GM12878 (cell line): ENCODE measurements around the gene MYOM1. TPM values are rescaled to one million over a fixed set of nuclear protein-coding genes. Genes with fewer than 3 reads are reported as not detected.

ENCODE experiments used
- ATAC-seq: fragments of 200-7000 bp; cut with Tn5 transposase; 3 replicates; pipeline ENCODE4 v1.9.1; 2020; ENCODE audit warnings: mild to moderate bottlenecking, moderate library complexity
- BruUV-seq: library from RNA; stranded (reverse); fragments of 400-500 nt; replicated peaks from 2 replicates; lab custom pipeline; 2021; lab: Mats Ljungman, UMichigan
- CTCF ChIA-PET: fragments of 300-600 bp; sonication (Branson Sonifier 250); formaldehyde crosslinking; extraction: SDS; loops from one replicate; lab custom pipeline; 2021; ENCODE audit warnings: inconsistent platforms; lab: Yijun Ruan, JAX
- POLR2A ChIA-PET: fragments of 350-600 bp; formaldehyde crosslinking; extraction: SDS; loops from one replicate; lab custom pipeline; 2021; ENCODE audit warnings: inconsistent platforms; lab: Charles Lee
- RAD21 ChIA-PET: fragments of 300-600 bp; sonication (Branson Sonifier 250); formaldehyde crosslinking; loops from one replicate; lab custom pipeline; 2023; ENCODE audit warnings: antibody characterized with exemption; ENCODE audit not compliant: unreplicated experiment; lab: Charles Lee
- SMC1A ChIA-PET: fragments of 300-600 bp; sonication (Branson Sonifier 250); formaldehyde crosslinking; loops from one replicate; lab custom pipeline; 2023; ENCODE audit not compliant: unreplicated experiment, uncharacterized antibody; lab: Charles Lee
- DNase-seq: peaks from one replicate; pipeline ENCODE4 v3.0.0-alpha.2; 2011; ENCODE audit warnings: low read depth, low spot score
- FAIRE-seq: peaks from 3 replicates; lab custom pipeline; 2011; peaks lifted over from hg19 to GRCh38; lab: Jason Lieb, UNC
- H2AFZ ChIP-seq: 2 replicates; pipeline ENCODE4 v1.6.0; 2011; ENCODE audit warnings: low read depth, low read length, control low read depth; ENCODE audit not compliant: control insufficient read depth
- H3K27ac ChIP-seq: 2 replicates; pipeline ENCODE4 v1.5.1; 2011; ENCODE audit warnings: control low read depth; ENCODE audit not compliant: control insufficient read depth, insufficient read depth
- H3K27me3 ChIP-seq, 2 experiments: replicated peaks in 1 of 2; 2 replicates each; pipeline versions ENCODE4 v1.6.0 to v1.6.1; 2011; ENCODE audit warnings: low read length in 1 of 2; ENCODE audit not compliant: control insufficient read depth in 2 of 2, insufficient read depth in 2 of 2
- H3K36me3 ChIP-seq, 2 experiments: 2 replicates each; pipeline ENCODE4 v1.5.1; 2011; ENCODE audit warnings: low read length in 1 of 2; ENCODE audit not compliant: control insufficient read depth in 2 of 2, insufficient read depth in 2 of 2
- H3K4me1 ChIP-seq: 2 replicates; pipeline ENCODE4 v1.6.1; 2011; ENCODE audit warnings: mild to moderate bottlenecking, low read length, moderate library complexity, mixed read lengths; ENCODE audit not compliant: control insufficient read depth, insufficient read depth
- H3K4me2 ChIP-seq: 2 replicates; pipeline ENCODE4 v1.6.0; 2011; ENCODE audit warnings: control low read depth; ENCODE audit not compliant: control insufficient read depth, insufficient read depth
- H3K4me3 ChIP-seq: fragments of 200-600 bp; sonication (generic); 2 replicates; pipeline ENCODE4 v1.5.1; 2016
- H3K79me2 ChIP-seq: 2 replicates; pipeline ENCODE4 v1.6.0; 2011; ENCODE audit warnings: low read length; ENCODE audit not compliant: control insufficient read depth, insufficient read depth
- H3K9ac ChIP-seq: 2 replicates; pipeline ENCODE4 v1.8.0; 2011; ENCODE audit warnings: low read length, control low read depth, mixed read lengths; ENCODE audit not compliant: control insufficient read depth, insufficient read depth
- H3K9me3 ChIP-seq: replicated peaks from 3 replicates; pipeline ENCODE4 v1.5.1; 2011; ENCODE audit warnings: mild to moderate bottlenecking, low read length; ENCODE audit not compliant: control insufficient read depth, insufficient read depth
- H4K20me1 ChIP-seq: 2 replicates; pipeline ENCODE4 v1.6.0; 2011; ENCODE audit not compliant: control insufficient read depth, insufficient read depth
- HDAC6 ChIP-seq: fragments of 200-600 bp; sonication (generic); IDR thresholded peaks from one replicate; pipeline ENCODE4 v1.8.0; 2017; ENCODE audit warnings: antibody characterized with exemption; ENCODE audit not compliant: unreplicated experiment
- IKZF1 ChIP-seq: fragments of 450-650 bp; conservative IDR thresholded peaks from 2 replicates; pipeline ENCODE4 v1.6.1; 2017; ENCODE audit warnings: antibody characterized with exemption, mild to moderate bottlenecking
- PAX5 ChIP-seq: IDR thresholded peaks from 2 replicates; pipeline ENCODE4 v1.6.1; 2011; ENCODE audit warnings: low read depth, low read length, borderline replicate concordance
- POU2F2 ChIP-seq: IDR thresholded peaks from 3 replicates; pipeline ENCODE4 v1.6.1; 2011; ENCODE audit warnings: low read depth, mild to moderate bottlenecking, low read length, borderline replicate concordance
- RBBP5 ChIP-seq: fragments of 200-600 bp; sonication (generic); conservative IDR thresholded peaks from 2 replicates; pipeline ENCODE4 v1.6.1; 2016
- SMARCA5 ChIP-seq: fragments of 450-650 bp; IDR thresholded peaks from 2 replicates; pipeline ENCODE4 v1.6.1; 2017; ENCODE audit warnings: mild to moderate bottlenecking
- SPI1 ChIP-seq: IDR thresholded peaks from 2 replicates; pipeline ENCODE4 v1.6.1; 2011; ENCODE audit warnings: low read depth, mild to moderate bottlenecking, low read length, moderate library complexity, borderline replicate concordance; ENCODE audit not compliant: insufficient read depth
- TAF1 ChIP-seq: IDR thresholded peaks from 2 replicates; pipeline ENCODE4 v1.6.1; 2011; ENCODE audit warnings: mild to moderate bottlenecking, low read depth, low read length, borderline replicate concordance
- TARDBP ChIP-seq: IDR thresholded peaks from 2 replicates; pipeline ENCODE4 v1.6.1; 2016; ENCODE audit warnings: borderline replicate concordance
- YBX1 ChIP-seq: fragments of 450-650 bp; IDR thresholded peaks from 2 replicates; pipeline ENCODE4 v1.6.1; 2016; ENCODE audit warnings: antibody characterized with exemption
- ZNF207 ChIP-seq: fragments of 450-650 bp; IDR thresholded peaks from 2 replicates; pipeline ENCODE4 v1.6.1; 2014; ENCODE audit warnings: antibody characterized with exemption, mild to moderate bottlenecking, borderline replicate concordance
- ZNF217 ChIP-seq: fragments of 450-650 bp; IDR thresholded peaks from 2 replicates; pipeline ENCODE4 v1.6.1; 2017; ENCODE audit warnings: antibody characterized with exemption, mild to moderate bottlenecking
- WGBS: methylation state at CpG from one replicate; pipeline ENCODE4 v1.1.6; 2016; ENCODE audit warnings: low lambda C conversion rate; ENCODE audit not compliant: insufficient replicate concordance, insufficient coverage; ENCODE audit errors: missing lambda C conversion rate; 5-methylcytosine and 5-hydroxymethylcytosine counted together
- in situ Hi-C: fragments of 300-500 bp; cut with MboI; formaldehyde crosslinking; loops from 9 replicates; pipeline ENCODE4 v1.14.3; 2018; ENCODE audit warnings: mixed read lengths
- intact Hi-C: fragments of 100-400 bp; cut with micrococcal nuclease; formaldehyde crosslinking; loops from one replicate; pipeline ENCODE4 v1.14.2; 2022; ENCODE audit not compliant: unreplicated experiment
- polyA plus RNA-seq, 11 experiments: library from polyadenylated mRNA; depleted of rRNA in 4 of 11; unstranded in 6 of 11; stranded (reverse) in 5 of 11; fragments of >200 nt; fragmentation: Nextera tagmentation in 4 of 11; fragmentation: Illumina TruSeq in 1 of 11; extraction: Ambion mirVana in 4 of 11; extraction: Trizol in 1 of 11; gene quantifications; 1 replicate in 1 of 11; 2 replicates in 10 of 11; pipeline versions ENCODE4 v1.2.1 to v1.2.3, GENCODE V29; 2011 to 2016; ENCODE audit warnings: inconsistent platforms in 2 of 11, missing spikeins in 2 of 11, low read depth in 1 of 11
- total RNA-seq, 4 experiments: library from RNA; depleted of rRNA in 3 of 4; stranded (reverse); fragments of >200 nt in 3 of 4; fragmentation: Illumina TruSeq in 1 of 4; extraction: Trizol in 1 of 4; gene quantifications; 2 replicates each; pipeline versions ENCODE4 v1.2.1 to v1.2.3, GENCODE V29; 2013 to 2021

Gene MYOM1
- total and polyA plus RNA-seq, 10 of the 15 experiments (the other 5 are each of a cell fraction or from before 2014, with no cell fraction given): 0.06 to 1.0 (median 0.57) TPM

- BruUV-seq: no TSS peak
- 100% methylated on average over 2 of the region's 2 CpGs for WGBS
- Histone ChIP-seq H3K9ac (no peak overlapping the region), H3K4me2 (no peak overlapping the region), H3K9me3 (no peaks in the 10 kb centered on the region), H3K4me1 (peaks cover 14% of the 10 kb centered on the region), H3K27me3 (no peaks in the 10 kb centered on the region), H3K36me3 (no peaks in the 10 kb centered on the region), H3K27ac (no peak overlapping the region), H2AFZ (no peak overlapping the region), H3K79me2 (no peaks in the 10 kb centered on the region), H3K4me3 (no peak overlapping the region), H4K20me1 (no peaks in the 10 kb centered on the region)
- ChIA-PET RAD21 (no interaction called here), SMC1A (no interaction called here), CTCF (interaction anchor here (0.9 kb wide), 1 partner anchor 47 kb away, joined by 3 read pairs; no protein-coding TSS in a partner anchor), POLR2A (no interaction called here)
- TF ChIP-seq RBBP5 (no peak), SPI1 (no peak), PAX5 (no peak), IKZF1 (no peak), YBX1 (no peak), TAF1 (no peak), ZNF217 (no peak)
- intact Hi-C loops (no loop called here), in situ Hi-C loops (no loop called here)
- ATAC-seq (no peak), DNase-seq (no peak), FAIRE-seq (no peak)
These were observed 177.4 kb downstream of the MYOM1 start for GRCh38 chr18:3042379-3042778.

GRCh38 chr18:3041843-3042242, 177.9 kb downstream of the MYOM1 start:
- intact Hi-C loops (no loop called here), in situ Hi-C loops (no loop called here)
- SMC1A ChIA-PET: no interaction called here
- H3K4me3 ChIP-seq: no peak overlapping the region
- no peaks in the 10 kb centered on the region for H3K79me2 ChIP-seq
- no peak overlapping the region for H3K9ac ChIP-seq
- CTCF ChIA-PET: interaction anchor here (0.6 to 1.3 kb wide), 3 partner anchors 21 to 47 kb away, joined by 3 to 4 read pairs (median 3); no protein-coding TSS in a partner anchor
- FAIRE-seq (no peak), DNase-seq (no peak), ATAC-seq (no peak)
- no peak overlapping the region for H2AFZ ChIP-seq
- H3K27me3 ChIP-seq: no peaks in the 10 kb centered on the region
- no peak for TF ChIP-seq TARDBP
- no peak for TF ChIP-seq SMARCA5
- no peak for TF ChIP-seq POU2F2
- no peak for TF ChIP-seq ZNF207
- TF ChIP-seq HDAC6: no peak
- H3K9me3 ChIP-seq: no peaks in the 10 kb centered on the region
- no peak overlapping the region for H3K4me2 ChIP-seq
- BruUV-seq: no TSS peak
- POLR2A ChIA-PET: no interaction called here
- no peaks in the 10 kb centered on the region for H4K20me1 ChIP-seq
- RAD21 ChIA-PET: no interaction called here
- H3K36me3 ChIP-seq: no peaks in the 10 kb centered on the region
- H3K27ac ChIP-seq: no peak overlapping the region
- WGBS: 79% methylated on average over 5 of the region's 5 CpGs
- H3K4me1 ChIP-seq: peaks cover 19% of the 10 kb centered on the region
